NCI-H526 treated with DMSO at 0.1 percent for 48 hours (cell line): ENCODE data around the gene USP6.
"Not testable (repeated sequence)": the region's sequence is repeated elsewhere in the genome, so short reads cannot be mapped to it uniquely, and the experiment has no call there.

Source experiments
- DNase-seq: peaks from one replicate; lab custom pipeline; 2025; lab: John Stamatoyannopoulos, UW

USP6 gene

GRCh38 chr17:5191541-5192417, 75.9 kb downstream of the USP6 start, which contains the start of gene ZNF594:
Gene ZNF594, minus strand, starts transcription at chr17:5191868. Its CDS starts 7,612 bp downstream, at chr17:5184256.
- DNase-seq, result peak; percentile 81

GRCh38 chr17:5194346-5194745, 78.5 kb downstream of the USP6 start:
- DNase-seq, result no peak

GRCh38 chr17:5198472-5198871, 82.6 kb downstream of the USP6 start:
- no peak for DNase-seq

GRCh38 chr17:5200360-5200759, 84.5 kb downstream of the USP6 start:
- no peak for DNase-seq

- no peak for DNase-seq
Measured at GRCh38 chr17:5201011-5201410, 85.2 kb downstream of the USP6 start.

- no peak for DNase-seq
Measured at GRCh38 chr17:5203178-5203907, 87.5 kb downstream of the USP6 start.

- DNase-seq, result no peak
Measured at GRCh38 chr17:5203908-5204294, 88.1 kb downstream of the USP6 start.

- DNase-seq, result no peak
Measured at GRCh38 chr17:5209396-5209795, 93.6 kb downstream of the USP6 start.

- DNase-seq, result no peak
Measured at GRCh38 chr17:5210091-5210490, 94.3 kb downstream of the USP6 start.

- no peak for DNase-seq
Measured at GRCh38 chr17:5210614-5211252, 94.9 kb downstream of the USP6 start.

- DNase-seq, result no peak
Measured at GRCh38 chr17:5211458-5211857, 95.6 kb downstream of the USP6 start.

- DNase-seq, result not testable (repeated sequence)
Measured at GRCh38 chr17:5217562-5217961, 101.7 kb downstream of the USP6 start.

- DNase-seq, result peak; percentile 33
Measured at GRCh38 chr17:5219536-5219935, 103.7 kb downstream of the USP6 start.

- DNase-seq, result no peak
Measured at GRCh38 chr17:5220074-5220473, 104.2 kb downstream of the USP6 start.

- DNase-seq, result not testable (repeated sequence)
Measured at GRCh38 chr17:5221912-5222311, 106.1 kb downstream of the USP6 start.
